GM23338 (cell line): Measurements from ENCODE around the gene CAPG. TPM values are rescaled to one million over a fixed set of nuclear protein-coding genes. Genes with fewer than 3 reads are reported as not detected.

Source experiments
- ATAC-seq: fragments of 200-7000 bp; cut with Tn5 transposase; 3 replicates; pipeline ENCODE4 v1.9.1; 2020
- DNase-seq: peaks from one replicate; pipeline ENCODE4 v3.0.0-alpha.2; 2015; ENCODE audit warnings: low spot score
- H2AFZ ChIP-seq: fragments of 200-600 bp; sonication (generic); 2 replicates; pipeline ENCODE4 v1.8.0; 2016; ENCODE audit warnings: antibody characterized with exemption, mild to moderate bottlenecking, moderate library complexity
- H3F3A ChIP-seq: fragments of 200-600 bp; sonication (generic); replicated peaks from 2 replicates; pipeline ENCODE4 v1.8.0; 2017; ENCODE audit warnings: antibody characterized with exemption, mixed run types, low read depth
- H3K27ac ChIP-seq: fragments of 200-600 bp; sonication (generic); 2 replicates; pipeline ENCODE4 v1.6.1; 2016; ENCODE audit warnings: low read depth
- H3K27me3 ChIP-seq: fragments of 200-600 bp; sonication (generic); 2 replicates; pipeline ENCODE4 v1.8.0; 2016; ENCODE audit warnings: mild to moderate bottlenecking, mixed run types, moderate library complexity; ENCODE audit not compliant: insufficient read depth
- H3K36me3 ChIP-seq: fragments of 200-600 bp; sonication (generic); 2 replicates; pipeline ENCODE4 v1.8.0; 2016; ENCODE audit warnings: mild to moderate bottlenecking; ENCODE audit not compliant: insufficient read depth
- H3K4me1 ChIP-seq: fragments of 200-600 bp; sonication (generic); 2 replicates; pipeline ENCODE4 v1.8.0; 2016; ENCODE audit warnings: mild to moderate bottlenecking, moderate library complexity; ENCODE audit not compliant: insufficient read depth
- H3K4me2 ChIP-seq: fragments of 200-600 bp; sonication (generic); 2 replicates; pipeline ENCODE4 v1.7.1; 2017; ENCODE audit warnings: mixed run types
- H3K4me3 ChIP-seq: fragments of 200-600 bp; sonication (generic); 2 replicates; pipeline ENCODE4 v1.6.1; 2016; ENCODE audit warnings: mixed run types
- H3K79me2 ChIP-seq: fragments of 200-600 bp; sonication (generic); replicated peaks from 2 replicates; pipeline ENCODE4 v1.8.0; 2017; ENCODE audit warnings: mild to moderate bottlenecking; ENCODE audit not compliant: insufficient read depth
- H3K9me2 ChIP-seq: fragments of 200-600 bp; sonication (generic); 2 replicates; pipeline ENCODE4 v1.8.0; 2017; ENCODE audit not compliant: insufficient read depth
- H4K20me1 ChIP-seq: fragments of 200-600 bp; sonication (generic); replicated peaks from 2 replicates; pipeline ENCODE4 v1.8.0; 2017; ENCODE audit warnings: mild to moderate bottlenecking; ENCODE audit not compliant: insufficient read depth
- H3K27ac Mint-ChIP-seq: 2 replicates; pipeline ENCODE4 v1.8.0; 2020; ENCODE audit warnings: inconsistent platforms, mild to moderate bottlenecking, moderate library complexity, mixed read lengths
- H3K27me3 Mint-ChIP-seq: 3 replicates; pipeline ENCODE4 v1.8.0; 2022; ENCODE audit warnings: low read depth, mild to moderate bottlenecking, moderate library complexity, mixed read lengths, inconsistent platforms; ENCODE audit not compliant: insufficient read depth, poor library complexity
- H3K36me3 Mint-ChIP-seq: 3 replicates; pipeline ENCODE4 v1.8.0; 2021; ENCODE audit warnings: low read depth, mild to moderate bottlenecking, inconsistent platforms, moderate library complexity, mixed read lengths
- H3K4me1 Mint-ChIP-seq: 3 replicates; pipeline ENCODE4 v1.8.0; 2020; ENCODE audit warnings: mild to moderate bottlenecking, inconsistent platforms, mixed read lengths
- H3K4me3 Mint-ChIP-seq: 3 replicates; pipeline ENCODE4 v1.8.0; 2021; ENCODE audit warnings: moderate library complexity, mild to moderate bottlenecking, inconsistent platforms, mixed read lengths
- H3K9me3 Mint-ChIP-seq: 3 replicates; pipeline ENCODE4 v1.8.0; 2020; ENCODE audit warnings: moderate library complexity, mild to moderate bottlenecking, inconsistent platforms, mixed read lengths
- CREB1 ChIP-seq: fragments of 250-450 bp; sonication (Bioruptor Pico); IDR thresholded peaks from 2 replicates; pipeline ENCODE4 v1.5.0; 2020; ENCODE audit warnings: low read depth, mild to moderate bottlenecking, moderate library complexity
- EZH2 ChIP-seq: fragments of 200-600 bp; sonication (generic); IDR thresholded peaks from one replicate; pipeline ENCODE4 v1.8.0; 2017; ENCODE audit warnings: antibody characterized with exemption, mild to moderate bottlenecking, low read depth; ENCODE audit not compliant: unreplicated experiment
- EZH2phosphoT487 ChIP-seq: fragments of 200-600 bp; sonication (generic); IDR thresholded peaks from one replicate; pipeline ENCODE4 v1.8.1; 2018; ENCODE audit warnings: antibody characterized with exemption; ENCODE audit not compliant: unreplicated experiment
- JUNB ChIP-seq: IDR thresholded peaks from one replicate; pipeline ENCODE4 v1.6.1; 2016; ENCODE audit warnings: antibody characterized with exemption; ENCODE audit not compliant: unreplicated experiment
- STAT1 ChIP-seq: IDR thresholded peaks from one replicate; pipeline ENCODE4 v1.6.1; 2016; ENCODE audit warnings: antibody characterized with exemption; ENCODE audit not compliant: unreplicated experiment
- ZNF114 ChIP-seq: fragments of 250-450 bp; sonication (Bioruptor Pico); IDR thresholded peaks from 2 replicates; pipeline ENCODE4 v1.5.0; 2020; ENCODE audit warnings: mild to moderate bottlenecking, moderate library complexity
- polyA plus RNA-seq: library from polyadenylated mRNA; unstranded; fragments of >200 nt; fragmentation: Nextera tagmentation; extraction: Ambion mirVana; gene quantifications from 2 replicates; pipeline ENCODE4 v1.2.1, GENCODE V29; 2016
- total RNA-seq: library from RNA; depleted of rRNA; stranded (reverse); fragments of >200 nt; shearing (Covaris generic); gene quantifications from 2 replicates; pipeline ENCODE4 v1.2.3, GENCODE V29; 2014
- TF ChIP-seq, protein P1 (sequence below): IDR thresholded peaks from 2 replicates; pipeline ENCODE4 v1.6.1; 2016; ENCODE audit warnings: antibody characterized with exemption
- TF ChIP-seq, protein P2 (sequence below), 2 experiments: fragments of 200-600 bp in 1 of 2; sonication (generic) in 1 of 2; conservative IDR thresholded peaks; 2 replicates each; pipeline versions ENCODE4 v1.5.1 to v1.6.1; 2016 to 2017; ENCODE audit warnings: antibody characterized with exemption in 2 of 2, low read depth in 2 of 2, mild to moderate bottlenecking in 2 of 2, moderate library complexity in 1 of 2
- TF ChIP-seq, protein P3 (sequence below): IDR thresholded peaks from one replicate; pipeline ENCODE4 v1.6.1; 2018; ENCODE audit warnings: antibody characterized with exemption; ENCODE audit not compliant: unreplicated experiment

CAPG gene
- total and polyA plus RNA-seq, 2 experiments from 2014 or later, result 88.7 to 104 TPM

DNA sequence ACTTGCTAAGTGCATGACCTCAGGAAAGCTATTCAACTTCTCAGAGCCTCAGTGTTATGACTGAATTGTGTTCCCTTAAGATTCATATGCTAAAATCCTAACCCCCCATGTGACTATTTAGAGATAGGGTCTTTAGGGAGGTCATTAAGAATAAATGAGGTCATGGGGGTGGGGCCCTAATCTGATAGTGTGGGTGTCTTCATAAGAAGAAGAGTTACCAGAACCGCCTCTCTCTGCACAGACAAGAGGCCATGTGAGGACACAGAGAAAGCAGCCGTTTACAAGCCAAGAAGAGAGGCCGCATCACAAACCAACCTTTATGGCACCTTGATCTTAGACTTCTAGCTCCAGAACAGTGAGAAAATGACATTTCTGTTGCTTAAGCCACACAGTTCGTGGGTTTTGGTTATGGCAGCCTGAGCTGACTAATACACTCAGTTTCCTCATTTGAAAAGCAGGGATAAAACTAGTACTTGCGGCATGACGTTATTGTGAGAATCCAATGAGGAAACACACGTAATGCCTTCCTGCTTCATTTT lies 18.2 kb upstream of the CAPG start:
- H3K27me3 ChIP-seq, result peaks cover 4% of the 10 kb centered on the region; the same call in 1 of the 2 replicates
- no peak overlapping the region for H3K27ac ChIP-seq
- Mint-ChIP-seq H3K27ac (no peak overlapping the region), H3K4me1 (peaks cover 45% of the 10 kb centered on the region), H3K4me3 (no peak overlapping the region; the same call in 2 of the 3 replicates), H3K27me3 (peaks cover 21% of the 10 kb centered on the region), H3K36me3 (no peaks in the 10 kb centered on the region; the same call in 2 of the 3 replicates), H3K9me3 (no peaks in the 10 kb centered on the region)
- TF ChIP-seq EZH2 (no peak), JUNB (no peak), CREB1 (CRISPR knock-in tag) (no peak), EZH2phosphoT487 (no peak), ZNF114 (no peak), STAT1 (no peak)
- TF ChIP-seq, protein P1, sequence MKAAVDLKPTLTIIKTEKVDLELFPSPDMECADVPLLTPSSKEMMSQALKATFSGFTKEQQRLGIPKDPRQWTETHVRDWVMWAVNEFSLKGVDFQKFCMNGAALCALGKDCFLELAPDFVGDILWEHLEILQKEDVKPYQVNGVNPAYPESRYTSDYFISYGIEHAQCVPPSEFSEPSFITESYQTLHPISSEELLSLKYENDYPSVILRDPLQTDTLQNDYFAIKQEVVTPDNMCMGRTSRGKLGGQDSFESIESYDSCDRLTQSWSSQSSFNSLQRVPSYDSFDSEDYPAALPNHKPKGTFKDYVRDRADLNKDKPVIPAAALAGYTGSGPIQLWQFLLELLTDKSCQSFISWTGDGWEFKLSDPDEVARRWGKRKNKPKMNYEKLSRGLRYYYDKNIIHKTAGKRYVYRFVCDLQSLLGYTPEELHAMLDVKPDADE, result no peak
- TF ChIP-seq, protein P2, sequence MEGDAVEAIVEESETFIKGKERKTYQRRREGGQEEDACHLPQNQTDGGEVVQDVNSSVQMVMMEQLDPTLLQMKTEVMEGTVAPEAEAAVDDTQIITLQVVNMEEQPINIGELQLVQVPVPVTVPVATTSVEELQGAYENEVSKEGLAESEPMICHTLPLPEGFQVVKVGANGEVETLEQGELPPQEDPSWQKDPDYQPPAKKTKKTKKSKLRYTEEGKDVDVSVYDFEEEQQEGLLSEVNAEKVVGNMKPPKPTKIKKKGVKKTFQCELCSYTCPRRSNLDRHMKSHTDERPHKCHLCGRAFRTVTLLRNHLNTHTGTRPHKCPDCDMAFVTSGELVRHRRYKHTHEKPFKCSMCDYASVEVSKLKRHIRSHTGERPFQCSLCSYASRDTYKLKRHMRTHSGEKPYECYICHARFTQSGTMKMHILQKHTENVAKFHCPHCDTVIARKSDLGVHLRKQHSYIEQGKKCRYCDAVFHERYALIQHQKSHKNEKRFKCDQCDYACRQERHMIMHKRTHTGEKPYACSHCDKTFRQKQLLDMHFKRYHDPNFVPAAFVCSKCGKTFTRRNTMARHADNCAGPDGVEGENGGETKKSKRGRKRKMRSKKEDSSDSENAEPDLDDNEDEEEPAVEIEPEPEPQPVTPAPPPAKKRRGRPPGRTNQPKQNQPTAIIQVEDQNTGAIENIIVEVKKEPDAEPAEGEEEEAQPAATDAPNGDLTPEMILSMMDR (conservative IDR thresholded peaks at IDR 0.05; ENCODE audit: low read depth in 2 of 2), result no peak
- peaks cover 12% of the 10 kb centered on the region; the same call in 1 of the 2 replicates for H3F3A ChIP-seq
- no peak overlapping the region for H2AFZ ChIP-seq
- DNase-seq, result no peak
- no peaks in the 10 kb centered on the region for H3K9me2 ChIP-seq
- H4K20me1 ChIP-seq, result no peaks in the 10 kb centered on the region
- H3K4me1 ChIP-seq, result peaks cover 45% of the 10 kb centered on the region
- peak; percentile 4; the same call in 2 of the 3 replicates for ATAC-seq
- H3K36me3 ChIP-seq, result no peaks in the 10 kb centered on the region
- H3K4me2 ChIP-seq, result no peak overlapping the region
- no peak overlapping the region for H3K4me3 ChIP-seq
- H3K79me2 ChIP-seq, result no peaks in the 10 kb centered on the region

DNA sequence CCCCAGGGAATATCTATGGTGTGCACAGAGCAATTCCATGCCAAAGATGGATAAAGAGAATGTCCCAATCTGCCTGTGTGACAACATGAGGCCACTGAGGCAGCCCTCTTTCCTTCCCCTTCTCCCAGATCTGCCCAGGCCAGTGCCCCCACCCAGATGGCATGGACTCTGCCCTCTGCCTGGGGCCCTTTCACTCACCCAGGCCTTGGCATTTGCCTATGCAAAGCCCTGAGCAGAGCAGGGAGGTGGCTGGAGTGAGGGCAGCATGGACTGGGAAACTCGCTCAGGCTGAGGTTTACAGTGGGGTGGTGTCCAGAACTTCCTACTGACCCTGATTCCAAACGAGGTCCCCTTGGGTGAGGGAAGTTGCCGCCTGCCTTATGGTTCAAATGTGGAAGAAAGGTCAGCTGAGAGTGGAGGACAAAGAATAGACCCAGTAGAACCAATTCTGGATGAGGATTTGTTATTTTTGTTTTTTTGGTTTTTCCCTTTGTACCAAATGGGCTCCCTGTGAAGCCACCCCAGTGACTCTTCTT lies 17.2 kb upstream of the CAPG start:
- Mint-ChIP-seq H3K9me3 (no peaks in the 10 kb centered on the region), H3K27me3 (peaks cover 22% of the 10 kb centered on the region), H3K4me3 (no peak overlapping the region), H3K4me1 (peaks cover 40% of the 10 kb centered on the region), H3K27ac (no peak overlapping the region), H3K36me3 (no peaks in the 10 kb centered on the region; the same call in 2 of the 3 replicates)
- Histone ChIP-seq H3K9me2 (no peaks in the 10 kb centered on the region), H3F3A (peaks cover 12% of the 10 kb centered on the region; the same call in 1 of the 2 replicates), H3K4me3 (no peak overlapping the region), H3K4me1 (peaks cover 37% of the 10 kb centered on the region), H3K27me3 (peaks cover 4% of the 10 kb centered on the region; the same call in 1 of the 2 replicates), H3K36me3 (no peaks in the 10 kb centered on the region), H3K79me2 (no peaks in the 10 kb centered on the region), H2AFZ (no peak overlapping the region), H3K4me2 (no peak overlapping the region), H3K27ac (no peak overlapping the region), H4K20me1 (no peaks in the 10 kb centered on the region)
- DNase-seq (no peak), ATAC-seq (no peak)
- TF ChIP-seq, protein P3, sequence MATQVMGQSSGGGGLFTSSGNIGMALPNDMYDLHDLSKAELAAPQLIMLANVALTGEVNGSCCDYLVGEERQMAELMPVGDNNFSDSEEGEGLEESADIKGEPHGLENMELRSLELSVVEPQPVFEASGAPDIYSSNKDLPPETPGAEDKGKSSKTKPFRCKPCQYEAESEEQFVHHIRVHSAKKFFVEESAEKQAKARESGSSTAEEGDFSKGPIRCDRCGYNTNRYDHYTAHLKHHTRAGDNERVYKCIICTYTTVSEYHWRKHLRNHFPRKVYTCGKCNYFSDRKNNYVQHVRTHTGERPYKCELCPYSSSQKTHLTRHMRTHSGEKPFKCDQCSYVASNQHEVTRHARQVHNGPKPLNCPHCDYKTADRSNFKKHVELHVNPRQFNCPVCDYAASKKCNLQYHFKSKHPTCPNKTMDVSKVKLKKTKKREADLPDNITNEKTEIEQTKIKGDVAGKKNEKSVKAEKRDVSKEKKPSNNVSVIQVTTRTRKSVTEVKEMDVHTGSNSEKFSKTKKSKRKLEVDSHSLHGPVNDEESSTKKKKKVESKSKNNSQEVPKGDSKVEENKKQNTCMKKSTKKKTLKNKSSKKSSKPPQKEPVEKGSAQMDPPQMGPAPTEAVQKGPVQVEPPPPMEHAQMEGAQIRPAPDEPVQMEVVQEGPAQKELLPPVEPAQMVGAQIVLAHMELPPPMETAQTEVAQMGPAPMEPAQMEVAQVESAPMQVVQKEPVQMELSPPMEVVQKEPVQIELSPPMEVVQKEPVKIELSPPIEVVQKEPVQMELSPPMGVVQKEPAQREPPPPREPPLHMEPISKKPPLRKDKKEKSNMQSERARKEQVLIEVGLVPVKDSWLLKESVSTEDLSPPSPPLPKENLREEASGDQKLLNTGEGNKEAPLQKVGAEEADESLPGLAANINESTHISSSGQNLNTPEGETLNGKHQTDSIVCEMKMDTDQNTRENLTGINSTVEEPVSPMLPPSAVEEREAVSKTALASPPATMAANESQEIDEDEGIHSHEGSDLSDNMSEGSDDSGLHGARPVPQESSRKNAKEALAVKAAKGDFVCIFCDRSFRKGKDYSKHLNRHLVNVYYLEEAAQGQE, result no peak
- TF ChIP-seq, protein P2 (conservative IDR thresholded peaks at IDR 0.05; ENCODE audit: low read depth in 2 of 2), result no peak
